Testis (tissue), 2 donors: ENCODE results near the gene OAS1.

Experiments
- CTCF ChIP-seq, 3 experiments: fragments of 450-650 bp in 2 of 3; fragments of 200-600 bp in 1 of 3; sonication (generic) in 1 of 3; IDR thresholded peaks; one replicate each; pipeline ENCODE4 v1.5.1; 2016 to 2019; ENCODE audit warnings: antibody characterized with exemption in 3 of 3, mild to moderate bottlenecking in 2 of 3, moderate library complexity in 1 of 3
- POLR2A ChIP-seq: fragments of 450-650 bp; IDR thresholded peaks from one replicate; pipeline ENCODE4 v1.6.1; 2017; ENCODE audit warnings: antibody characterized with exemption, mild to moderate bottlenecking, moderate library complexity

- no peak for TF ChIP-seq POLR2A
- TF ChIP-seq CTCF (IDR thresholded peaks at IDR 0.05), result no peak
These were observed 1.8 kb downstream of the OAS1 start for GRCh38 chr12:112908548-112908947.
